ENCODE data around the gene LAMB3. TPM values are rescaled to one million over a fixed set of nuclear protein-coding genes. Genes with fewer than 3 reads are reported as not detected.

LAMB3 gene
- total RNA-seq, 6 donors from 2014 or later, result 26.2 to 146 (median 79.6) TPM

GRCh38 chr1:209616366-209617046 lies 35.7 kb downstream of the LAMB3 start:
- no peak overlapping the region for H3K4me3 ChIP-seq
- no peak for ATAC-seq (ENCODE audit: low FRiP score in 2 of 2)
- no peaks in the 10 kb centered on the region for H3K9me3 ChIP-seq
- H3K27me3 ChIP-seq, result no peaks in the 10 kb centered on the region
- no peak for TF ChIP-seq CTCF (IDR thresholded peaks at IDR 0.05)
- no peak for TF ChIP-seq EP300 (IDR thresholded peaks at IDR 0.05)
- TF ChIP-seq POLR2AphosphoS5 (IDR thresholded peaks at IDR 0.05), result no peak
- TF ChIP-seq POLR2A (IDR thresholded peaks at IDR 0.05), result no peak
- H3K4me1 ChIP-seq, result peaks cover 0 to 6% (median 5%) of the 10 kb centered on the region in 4 donors
- no peak for DNase-seq
- WGBS, 2 donors, result 92 to 96% methylated on average over 5 of the region's 5 CpGs
- no peak overlapping the region for H3K27ac ChIP-seq
- peaks cover 0 to 27% (median 6%) of the 10 kb centered on the region in 4 donors for H3K36me3 ChIP-seq

- H3K36me3 ChIP-seq, result peaks cover 0 to 27% (median 6%) of the 10 kb centered on the region in 4 donors
- no peak overlapping the region for H3K27ac ChIP-seq
- H3K9me3 ChIP-seq, result no peaks in the 10 kb centered on the region
- ATAC-seq (ENCODE audit: low FRiP score in 2 of 2) (no peak), DNase-seq (no peak)
- TF ChIP-seq POLR2A (IDR thresholded peaks at IDR 0.05), result no peak
- no peak for TF ChIP-seq POLR2AphosphoS5 (IDR thresholded peaks at IDR 0.05)
- no peak for TF ChIP-seq EP300 (IDR thresholded peaks at IDR 0.05)
- no peak for TF ChIP-seq CTCF (IDR thresholded peaks at IDR 0.05)
- WGBS, 2 donors, result 88 to 97% methylated on average over 3 to 5 of the region's 5 CpGs
- no peaks in the 10 kb centered on the region for H3K27me3 ChIP-seq
- H3K4me1 ChIP-seq, result no peaks in the 10 kb centered on the region
- H3K4me3 ChIP-seq, result no peak overlapping the region
These were observed 37.3 kb downstream of the LAMB3 start for GRCh38 chr1:209614906-209615305.

- no peak overlapping the region for H3K4me3 ChIP-seq
- ATAC-seq (ENCODE audit: low FRiP score in 2 of 2), result no peak
- peaks cover 0 to 26% (median 6%) of the 10 kb centered on the region in 4 donors for H3K36me3 ChIP-seq
- no peaks in the 10 kb centered on the region for H3K9me3 ChIP-seq
- TF ChIP-seq CTCF (IDR thresholded peaks at IDR 0.05) (no peak), EP300 (IDR thresholded peaks at IDR 0.05) (no peak), POLR2AphosphoS5 (IDR thresholded peaks at IDR 0.05) (no peak), POLR2A (IDR thresholded peaks at IDR 0.05) (no peak)
- no peak for DNase-seq
- 87 to 94% methylated on average over 5 of the region's 5 CpGs for WGBS, 2 donors
- no peak overlapping the region for H3K27ac ChIP-seq
- no peaks in the 10 kb centered on the region for H3K27me3 ChIP-seq
- H3K4me1 ChIP-seq, result no peaks in the 10 kb centered on the region
These were observed 38.1 kb downstream of the LAMB3 start for GRCh38 chr1:209614151-209614420.

GRCh38 chr1:209613400-209614150 lies 38.6 kb downstream of the LAMB3 start:
- 75 to 76% methylated on average over 4 of the region's 4 CpGs for WGBS, 2 donors

More at GRCh38 chr1:209613400-209614150, 38.6 kb downstream of the LAMB3 start:
- Histone ChIP-seq H3K27ac (no peak overlapping the region), H3K9me3 (no peaks in the 10 kb centered on the region), H3K4me3 (no peak overlapping the region), H3K4me1 (no peaks in the 10 kb centered on the region), H3K27me3 (no peaks in the 10 kb centered on the region), H3K36me3 (peaks cover 0 to 24% (median 6%) of the 10 kb centered on the region in 4 donors)
- TF ChIP-seq EP300 (IDR thresholded peaks at IDR 0.05), result no peak
- TF ChIP-seq POLR2AphosphoS5 (IDR thresholded peaks at IDR 0.05), result no peak
- TF ChIP-seq CTCF (IDR thresholded peaks at IDR 0.05), result no peak
- TF ChIP-seq POLR2A (IDR thresholded peaks at IDR 0.05), result no peak
- DNase-seq, result no peak
- peak in 1 of 2 donors; percentile 26 for ATAC-seq (ENCODE audit: low FRiP score in 2 of 2)

All from upper lobe of left lung (tissue), 6 donors.